GM21360 (cell line): Measurements from ENCODE around the gene PHF3.
"Not testable (repeated sequence)": the region's sequence is repeated elsewhere in the genome, so short reads cannot be mapped to it uniquely, and the experiment has no call there.

Experiments
- ATAC-seq: cut with Tn5 transposase; IDR thresholded peaks from one replicate; pipeline ENCODE4 v1.9.1; 2021; ENCODE audit warnings: mild to moderate bottlenecking, moderate library complexity; ENCODE audit not compliant: unreplicated experiment

PHF3 gene

GRCh38 chr6:63706630-63707029 lies 71.0 kb downstream of the PHF3 start:
- no peak for ATAC-seq

- no peak for ATAC-seq
Observed at GRCh38 chr6:63708631-63709030, 73.0 kb downstream of the PHF3 start.

GRCh38 chr6:63709148-63709547 lies 73.5 kb downstream of the PHF3 start:
- no peak for ATAC-seq

DNA sequence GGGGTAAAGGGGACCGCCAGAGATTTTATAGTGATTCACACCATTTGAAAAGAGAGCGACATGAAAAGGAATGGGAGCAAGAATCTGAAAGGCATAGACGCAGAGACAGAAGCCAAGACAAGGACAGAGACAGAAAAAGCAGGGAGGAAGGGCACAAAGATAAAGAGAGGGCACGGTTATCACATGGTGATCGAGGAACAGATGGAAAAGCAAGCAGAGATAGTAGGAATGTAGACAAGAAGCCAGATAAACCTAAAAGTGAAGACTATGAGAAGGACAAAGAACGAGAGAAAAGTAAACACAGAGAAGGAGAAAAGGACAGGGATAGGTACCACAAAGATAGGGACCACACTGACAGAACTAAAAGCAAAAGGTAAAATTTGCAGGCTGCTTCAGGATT lies 77.7 kb downstream of the PHF3 start:
- no peak for ATAC-seq

GRCh38 chr6:63714091-63714490 lies 78.5 kb downstream of the PHF3 start:
- ATAC-seq: no peak

DNA sequence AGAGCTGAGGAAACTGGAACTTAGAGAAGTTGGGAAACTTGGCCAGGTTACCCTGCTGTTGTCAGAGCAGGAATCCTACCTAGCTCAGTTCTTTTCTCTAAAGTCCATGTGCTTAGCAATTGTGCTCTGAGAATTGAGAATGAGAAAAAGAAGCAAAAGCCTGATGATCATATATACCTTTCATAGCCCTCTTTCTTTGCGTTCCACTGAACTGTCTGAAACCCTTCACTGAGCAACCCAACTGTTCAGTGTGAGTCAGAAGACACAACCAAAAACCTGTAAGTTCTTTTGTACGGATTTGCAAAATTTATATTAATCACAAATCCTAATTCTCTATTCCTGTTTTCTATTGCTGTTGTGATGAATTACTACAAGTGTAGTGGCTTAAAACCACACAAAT lies 80.6 kb downstream of the PHF3 start:
- ATAC-seq: no peak

DNA sequence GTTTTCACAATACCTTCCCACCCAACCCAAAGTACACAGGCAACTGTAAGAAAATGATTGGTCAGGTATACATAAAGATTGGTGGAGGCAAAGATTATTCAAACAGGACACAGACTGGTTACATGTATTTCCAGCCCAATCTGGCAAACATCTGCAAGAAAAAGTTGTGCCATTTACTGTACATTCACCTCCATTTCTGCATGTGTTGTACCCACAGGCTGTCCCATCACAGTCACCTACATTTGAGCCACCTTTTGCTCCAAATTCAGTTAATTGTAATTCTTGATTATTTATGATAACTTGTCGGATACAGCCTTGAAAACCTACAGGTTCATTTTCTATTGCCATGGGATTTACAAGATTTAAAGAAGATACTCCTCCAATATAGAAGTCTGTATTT lies 85.6 kb downstream of the PHF3 start:
- ATAC-seq: no peak

- no peak for ATAC-seq
Observed at GRCh38 chr6:63724721-63725120, 89.1 kb downstream of the PHF3 start.

DNA sequence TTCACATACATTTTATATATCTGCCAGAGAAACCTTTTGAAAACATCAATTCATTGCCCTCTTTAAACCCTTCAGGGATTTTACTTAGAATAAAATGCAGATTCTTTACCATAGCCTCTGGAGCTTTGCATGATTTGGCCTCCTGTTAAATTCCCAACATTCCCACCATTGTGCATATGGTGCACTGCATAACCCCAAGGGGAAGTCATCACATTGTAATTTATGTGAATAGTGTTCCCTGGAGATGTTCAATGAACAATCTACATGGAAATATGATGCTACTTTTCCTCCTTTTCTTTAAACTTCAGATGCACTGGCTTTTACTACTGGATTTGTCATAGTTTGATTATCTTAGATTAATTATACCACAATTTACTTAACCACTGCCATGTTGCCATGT lies 94.7 kb downstream of the PHF3 start:
- ATAC-seq: no peak

GRCh38 chr6:63731930-63732329 lies 96.3 kb downstream of the PHF3 start:
- ATAC-seq: no peak

DNA sequence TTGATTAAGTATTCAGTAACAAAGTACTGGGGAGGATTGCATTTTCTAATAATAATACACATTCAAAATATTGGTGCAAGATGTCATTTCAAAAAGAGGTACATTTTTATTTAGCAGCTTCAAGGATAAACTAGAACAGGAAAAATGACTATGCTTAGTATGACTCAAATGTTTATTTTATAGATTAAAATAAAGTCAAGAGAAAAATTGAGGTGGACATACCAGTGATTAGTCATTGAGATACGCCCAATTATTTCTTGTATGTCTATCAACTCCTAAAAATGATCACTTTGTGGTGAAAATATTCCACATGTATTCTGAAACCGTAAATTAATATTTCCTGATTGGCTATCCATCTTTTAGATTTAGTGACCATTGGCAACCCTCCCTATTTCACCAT lies 96.7 kb downstream of the PHF3 start:
- no peak for ATAC-seq

DNA sequence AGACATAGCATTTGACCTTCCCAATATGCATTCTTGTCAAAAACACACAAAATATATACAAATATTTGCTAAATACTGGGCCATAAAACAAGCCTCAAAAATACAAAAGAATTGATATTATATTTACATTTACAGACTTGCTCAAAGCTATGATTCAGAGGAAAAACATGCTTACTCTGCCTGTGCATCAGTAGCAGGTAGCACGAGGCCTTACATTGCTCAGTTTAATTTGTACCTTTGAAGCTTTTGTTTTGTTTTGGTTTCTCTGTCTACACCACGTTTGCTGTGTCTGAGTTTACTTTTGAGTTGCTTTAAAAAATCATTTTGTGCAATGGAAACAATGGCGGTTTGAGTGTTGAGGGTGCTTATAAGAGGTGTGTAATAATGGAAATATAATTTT lies 99.3 kb downstream of the PHF3 start:
- ATAC-seq: no peak

GRCh38 chr6:63738190-63738589 lies 102.6 kb downstream of the PHF3 start:
- ATAC-seq: not testable (repeated sequence)

- ATAC-seq: no peak
Observed at GRCh38 chr6:63739094-63739687, 103.6 kb downstream of the PHF3 start.

- no peak for ATAC-seq
Observed at GRCh38 chr6:63740709-63741108, 105.1 kb downstream of the PHF3 start.

DNA sequence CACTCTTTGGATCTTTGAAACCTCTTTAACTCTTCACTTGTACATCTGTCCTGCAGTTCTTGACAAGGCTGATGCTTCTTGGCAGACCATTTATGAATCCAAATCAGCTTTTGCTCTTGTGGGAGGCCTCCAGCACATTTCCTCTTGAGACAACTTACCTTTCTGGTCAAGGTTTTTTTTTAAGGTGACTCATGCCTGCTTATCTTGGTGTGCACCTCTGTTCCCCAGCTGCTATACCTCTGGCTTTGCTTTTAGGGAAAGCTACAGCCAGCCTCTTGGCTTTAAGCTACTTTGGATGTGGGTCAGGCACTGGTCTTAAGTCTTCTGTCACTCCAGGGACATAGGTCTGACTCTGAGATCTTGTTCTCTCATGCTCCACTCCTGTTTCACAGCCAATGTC lies 106.5 kb downstream of the PHF3 start:
- no peak for ATAC-seq

DNA sequence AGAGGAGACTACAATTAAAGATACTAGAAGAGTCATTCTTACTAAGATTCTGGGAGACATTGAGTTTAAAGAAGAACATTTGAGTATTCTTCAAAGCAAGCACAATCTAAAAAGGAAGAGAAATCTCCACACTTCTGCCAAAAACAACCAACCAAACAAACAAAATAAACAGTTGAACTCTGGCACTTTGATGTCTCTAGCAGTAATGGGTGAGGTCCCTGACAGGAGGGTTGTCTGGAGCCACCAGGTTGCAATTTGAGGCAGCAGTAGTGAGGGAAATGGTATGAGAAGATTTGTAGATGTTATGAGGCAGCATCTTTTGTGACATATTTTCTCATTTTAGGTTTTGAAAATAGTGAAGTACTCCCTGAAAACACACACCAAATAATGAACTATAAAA lies 108.1 kb downstream of the PHF3 start:
- no peak for ATAC-seq

DNA sequence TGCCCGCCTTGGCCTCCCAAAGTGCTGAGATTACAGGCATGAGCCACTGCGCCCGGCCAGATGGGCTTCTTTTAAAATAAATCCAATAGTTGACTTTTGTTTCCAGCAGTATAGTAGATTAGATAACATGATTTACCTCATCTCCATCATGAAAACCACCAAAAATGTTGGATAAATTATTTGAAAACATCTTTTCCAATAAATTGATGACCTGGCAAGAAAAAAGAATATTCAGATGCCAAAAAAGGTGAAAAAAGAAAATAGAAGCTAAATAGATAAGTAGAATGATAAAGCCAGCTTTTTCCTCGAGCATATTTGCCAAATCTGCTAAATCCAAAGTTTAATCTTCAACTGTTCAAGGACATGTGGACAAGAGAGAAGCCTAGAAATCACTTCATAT lies 109.2 kb downstream of the PHF3 start:
- ATAC-seq: no peak

- ATAC-seq: no peak
Observed at GRCh38 chr6:63745784-63746183, 110.2 kb downstream of the PHF3 start.

- ATAC-seq: no peak
Observed at GRCh38 chr6:63750400-63750799, 114.8 kb downstream of the PHF3 start.

DNA sequence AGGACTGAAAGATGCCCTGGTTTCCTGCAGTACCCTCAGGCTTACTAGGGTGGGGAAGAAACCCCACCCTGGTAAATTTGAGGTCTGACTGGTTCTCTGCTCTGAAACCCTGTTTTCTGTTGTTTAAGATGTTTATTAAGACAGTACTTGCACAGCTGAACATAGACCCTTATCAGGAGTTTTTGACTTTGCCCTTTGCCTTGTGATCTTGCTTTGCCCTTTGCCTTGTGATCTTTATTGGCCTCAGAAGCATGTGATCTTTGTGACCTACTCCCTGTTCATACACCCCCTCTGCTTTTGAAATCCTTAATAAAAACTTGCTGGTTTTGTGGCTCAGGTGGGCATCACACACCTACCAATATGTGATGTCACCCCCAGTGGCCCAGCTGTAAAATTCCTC lies 121.7 kb downstream of the PHF3 start:
- ATAC-seq: not testable (repeated sequence)

- no peak for ATAC-seq
Observed at GRCh38 chr6:63757826-63758225, 122.2 kb downstream of the PHF3 start.

GRCh38 chr6:63759605-63760105 lies 124.1 kb downstream of the PHF3 start:
- ATAC-seq: no peak
